AG09309 (cell line): Measurements from ENCODE around the gene MDGA2.

Experiments
- DNase-seq: peaks from one replicate; pipeline ENCODE4 v3.0.0-alpha.2; 2010; ENCODE audit warnings: low read depth
- H3K4me3 ChIP-seq: 2 replicates; pipeline ENCODE4 v1.5.1; 2011; ENCODE audit warnings: mild to moderate bottlenecking, low read depth, low read length, moderate library complexity; ENCODE audit not compliant: control insufficient read depth
- CTCF ChIP-seq: IDR thresholded peaks from 2 replicates; pipeline ENCODE4 v1.5.1; 2011; ENCODE audit warnings: mild to moderate bottlenecking, low read depth, low read length, inconsistent platforms; ENCODE audit not compliant: insufficient read depth, control insufficient read depth; ENCODE audit errors: missing control alignments

MDGA2 gene

GRCh38 chr14:47511829-47512228, 163.6 kb downstream of the MDGA2 start:
- no peak for TF ChIP-seq CTCF
- DNase-seq = no peak
- no peak overlapping the region for H3K4me3 ChIP-seq

- no peak for DNase-seq
- TF ChIP-seq CTCF = no peak
- no peak overlapping the region for H3K4me3 ChIP-seq
These were observed 165.4 kb downstream of the MDGA2 start for GRCh38 chr14:47509957-47510356.

- H3K4me3 ChIP-seq = no peak overlapping the region
- no peak for TF ChIP-seq CTCF
- no peak for DNase-seq
These were observed 167.5 kb downstream of the MDGA2 start for GRCh38 chr14:47507861-47508260.

- DNase-seq = no peak
- TF ChIP-seq CTCF = no peak
- H3K4me3 ChIP-seq = no peak overlapping the region
These were observed 175.0 kb downstream of the MDGA2 start for GRCh38 chr14:47500369-47500768.

GRCh38 chr14:47490766-47491165, 184.6 kb downstream of the MDGA2 start:
- no peak for TF ChIP-seq CTCF
- no peak for DNase-seq
- H3K4me3 ChIP-seq = no peak overlapping the region

GRCh38 chr14:47490353-47490752, 185.1 kb downstream of the MDGA2 start:
- H3K4me3 ChIP-seq = no peak overlapping the region
- DNase-seq = no peak
- no peak for TF ChIP-seq CTCF

- no peak for TF ChIP-seq CTCF
- H3K4me3 ChIP-seq = no peak overlapping the region
These were observed 190.0 kb downstream of the MDGA2 start for GRCh38 chr14:47485421-47485820.

More at GRCh38 chr14:47485421-47485820, 190.0 kb downstream of the MDGA2 start:
- no peak for DNase-seq
